ENCODE measurements around the gene COX4I2.
A peak's percentile ranks its signal among the peaks of the same experiment; 100 is the strongest.
"Not testable (repeated sequence)": the region's sequence is repeated elsewhere in the genome, so short reads cannot be mapped to it uniquely, and the experiment has no call there.

Gene COX4I2

DNA sequence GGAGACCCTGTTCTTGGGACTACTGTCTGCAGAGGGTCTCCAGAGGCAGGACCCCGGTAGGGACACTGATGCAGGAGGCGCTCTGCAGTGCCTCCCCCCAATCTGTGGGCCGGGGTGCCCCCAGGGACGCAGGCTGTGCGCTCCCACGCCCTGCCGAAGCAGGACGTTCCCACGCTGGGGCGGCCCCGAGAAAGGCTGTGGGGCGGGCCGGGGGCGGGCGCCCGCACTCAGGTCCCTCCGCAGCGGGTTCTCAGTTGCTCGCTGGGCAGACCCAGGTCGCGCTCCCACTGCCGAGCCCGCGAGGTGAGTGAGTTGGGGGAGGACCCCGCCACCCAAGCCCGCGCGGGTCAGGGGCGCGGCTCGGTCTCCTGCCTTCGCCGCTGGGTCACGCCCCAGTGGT, at the start of gene COX4I2:
Gene COX4I2, plus strand, starts transcription at position 253 of the 400 bp plus-strand sequence. CDS start 1,106 bp downstream, outside the sequence.
- DNase-seq: no peak

DNA sequence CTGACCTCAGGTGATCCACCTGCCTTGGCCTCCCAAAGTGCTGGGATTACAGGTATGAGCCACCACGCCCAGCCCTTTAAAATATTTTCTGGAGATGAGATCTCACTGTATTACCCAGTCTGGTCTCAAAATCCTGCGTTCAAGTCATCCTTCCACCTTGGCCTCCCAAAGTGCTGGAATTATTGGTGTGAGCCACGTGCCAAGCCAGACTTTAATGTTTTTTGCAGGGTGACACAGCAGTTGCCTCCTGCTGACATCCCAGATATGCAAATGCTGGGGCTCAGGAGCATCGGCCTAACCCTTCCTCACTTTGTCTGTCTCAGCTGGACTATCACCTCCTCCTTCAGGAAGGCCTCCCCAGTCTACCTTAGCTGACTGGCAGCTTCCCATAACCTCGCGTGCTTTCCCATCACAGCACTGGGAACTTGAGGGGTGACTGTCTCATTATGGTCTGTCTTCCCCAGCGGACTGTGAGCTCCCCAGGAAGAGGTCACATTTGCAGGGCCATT, 46.9 kb upstream of the COX4I2 start:
- no peak for DNase-seq

DNA sequence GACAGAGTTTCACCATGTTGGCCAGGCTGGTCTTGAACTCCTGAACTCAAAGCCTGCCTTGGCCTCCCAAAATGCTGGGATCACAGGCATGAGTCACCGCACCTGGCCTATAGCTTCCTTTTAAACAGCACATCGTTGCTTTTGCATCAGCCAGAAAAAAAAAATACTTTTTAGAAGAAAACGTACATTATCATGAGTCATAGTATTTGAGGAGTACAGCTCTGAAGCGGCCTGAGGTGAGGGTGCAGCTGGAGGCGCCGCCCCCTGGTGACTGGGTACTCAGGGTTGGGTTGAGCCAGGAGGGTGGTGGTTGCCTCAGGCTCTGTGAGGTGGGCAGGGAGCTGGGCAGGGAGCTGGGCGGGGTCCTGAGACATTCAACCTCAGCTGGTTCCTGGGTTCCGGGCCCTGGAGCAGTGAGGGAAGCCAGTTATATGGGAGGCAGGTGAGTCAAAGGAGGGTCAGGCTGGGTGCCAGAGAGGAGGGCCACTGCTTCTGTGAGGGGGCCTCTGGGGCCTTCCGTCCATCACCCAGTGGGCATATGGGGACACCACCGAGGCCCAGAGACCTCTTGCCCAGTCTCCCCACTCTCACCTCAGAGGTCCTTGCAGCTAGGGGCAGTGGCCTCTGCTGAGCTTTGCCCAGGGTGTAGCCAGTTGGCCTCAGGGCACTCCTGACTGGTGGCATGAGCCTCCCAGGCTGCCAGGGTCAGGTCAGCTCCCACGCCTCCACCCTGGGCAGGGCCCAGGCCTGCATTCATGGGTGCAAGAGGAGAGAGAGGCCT, 44.3 kb upstream of the COX4I2 start:
- no peak for DNase-seq

DNA sequence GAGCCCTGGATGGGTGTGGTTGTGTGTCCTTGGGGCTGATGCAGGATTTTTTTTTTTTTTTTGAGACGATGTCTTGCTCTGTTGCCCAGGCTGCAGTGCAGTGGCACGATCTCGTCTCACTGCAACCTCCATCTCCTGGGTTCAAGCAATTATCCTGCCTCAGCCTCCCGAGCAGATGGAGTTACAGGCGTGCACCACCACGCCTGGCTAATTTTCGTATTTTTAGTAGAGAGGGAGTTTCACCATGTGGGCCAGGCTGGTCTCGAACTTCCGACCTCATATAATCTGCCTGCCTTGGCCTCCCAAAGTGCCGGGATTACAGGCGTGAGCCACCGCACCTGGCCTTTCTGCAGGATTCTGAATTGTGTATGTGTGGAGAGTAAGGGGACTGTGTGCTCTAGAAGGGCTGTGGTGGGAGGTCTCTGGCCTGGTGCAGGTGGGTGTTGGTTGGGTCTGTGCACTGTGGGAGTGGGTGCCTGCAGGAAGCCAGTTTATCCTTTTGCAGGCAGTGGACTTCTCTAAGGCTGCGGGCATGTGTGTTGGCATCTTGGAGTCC, 43.6 kb upstream of the COX4I2 start:
- DNase-seq: no peak

DNA sequence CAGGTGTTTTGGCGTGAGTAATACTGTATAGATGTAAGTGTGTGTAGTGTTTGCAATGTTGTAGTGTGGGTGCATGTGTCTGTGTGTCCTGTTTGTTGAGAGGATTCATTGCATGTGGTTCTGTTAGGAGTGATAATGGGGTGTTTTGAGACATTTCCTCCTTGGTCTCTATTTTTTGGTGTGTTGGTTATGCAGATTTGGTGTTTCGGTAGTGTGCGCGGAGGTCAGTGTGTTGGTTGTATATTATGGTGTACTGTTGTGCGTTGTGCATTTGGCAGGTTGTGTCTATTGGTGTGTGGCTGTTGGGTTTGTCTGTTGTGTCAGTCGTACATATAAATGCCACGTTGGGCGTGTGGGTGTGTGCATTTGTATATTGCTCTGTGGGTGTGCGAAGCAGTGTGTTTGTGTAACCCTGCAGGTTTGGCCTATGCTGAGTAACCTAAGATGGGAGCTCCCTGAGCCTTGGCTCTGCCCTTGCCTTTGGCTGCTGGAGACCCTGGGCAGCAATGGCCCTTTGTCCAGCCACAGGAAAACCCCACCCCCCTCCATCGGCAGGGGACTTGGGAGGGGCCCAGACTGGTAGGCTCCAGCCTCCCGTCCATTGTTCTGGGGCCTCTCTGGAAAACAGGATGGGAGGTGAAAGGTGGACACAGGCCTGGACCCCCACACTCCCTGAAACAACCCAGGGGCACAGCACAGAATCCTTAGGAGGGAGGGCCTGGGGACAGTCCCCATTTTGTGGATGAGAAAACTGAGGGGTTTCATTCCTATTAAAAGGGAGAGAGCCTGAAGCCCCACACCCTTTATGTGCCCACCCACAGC, 42.9 kb upstream of the COX4I2 start:
- no peak for DNase-seq

DNA sequence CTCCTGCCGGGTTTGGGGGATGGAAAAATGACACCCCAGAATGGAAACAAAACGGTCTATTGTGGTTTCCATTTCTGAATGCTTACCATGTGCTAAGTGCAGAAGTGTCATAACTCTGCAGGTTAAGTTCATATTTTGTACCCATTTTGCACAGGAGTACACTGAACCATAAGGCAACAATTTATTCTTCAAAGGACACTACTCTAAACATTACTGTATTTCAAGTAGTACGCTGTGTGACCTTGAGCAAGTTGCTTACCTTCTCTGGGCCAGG, 42.4 kb upstream of the COX4I2 start:
- DNase-seq: no peak

DNA sequence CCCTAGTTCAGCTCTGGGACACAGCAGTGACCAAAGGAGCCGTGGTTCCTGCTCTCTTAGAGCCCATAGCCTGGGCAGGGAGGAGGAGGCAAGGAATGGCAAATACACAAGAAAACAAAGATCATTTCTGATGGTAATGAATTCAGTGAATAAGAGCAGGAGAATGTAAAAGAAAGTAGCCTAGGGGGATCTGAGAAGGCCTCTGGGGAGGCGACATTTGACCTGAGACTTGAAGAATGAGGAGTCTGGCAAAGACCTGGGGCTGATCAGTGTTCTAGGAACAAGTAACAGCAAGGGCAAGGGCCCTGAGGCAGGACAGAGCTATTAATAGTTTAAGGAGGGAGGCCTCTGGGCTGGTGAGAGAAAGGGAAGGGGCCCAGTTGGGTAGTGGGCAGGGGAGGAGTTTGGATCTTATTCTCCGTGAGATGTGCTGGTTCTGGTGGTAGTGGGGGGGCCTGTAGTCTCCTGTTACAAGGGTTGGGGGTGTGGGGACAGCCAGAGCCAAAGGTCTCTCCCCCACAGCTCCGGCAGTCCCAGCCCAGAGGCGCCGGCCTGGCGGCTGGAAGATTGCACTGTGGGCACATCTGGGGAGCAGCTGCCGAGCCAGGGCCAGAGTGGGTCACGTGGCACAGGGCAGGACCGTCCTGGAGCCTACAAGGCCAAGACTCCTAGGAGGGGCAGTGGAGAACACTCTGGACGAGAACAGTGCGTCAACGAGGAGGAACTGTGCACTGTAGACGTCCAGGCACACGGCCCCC, 41.9 kb upstream of the COX4I2 start:
- no peak for DNase-seq

DNA sequence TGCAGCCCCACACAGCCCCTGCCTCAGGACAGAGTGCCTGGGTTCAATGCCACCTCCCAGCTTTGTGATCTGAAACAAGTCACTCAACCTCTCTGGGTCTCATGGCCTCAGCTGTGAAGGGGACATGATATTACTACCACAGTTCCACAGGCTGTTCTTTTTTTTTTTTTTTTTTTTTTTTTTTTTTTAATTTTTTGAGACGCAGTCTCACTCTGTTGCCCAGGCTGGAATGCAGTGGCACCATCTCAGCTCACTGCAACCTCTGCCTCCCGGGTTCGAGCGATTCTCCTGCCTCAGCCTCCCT, 41.3 kb upstream of the COX4I2 start:
- DNase-seq: not testable (repeated sequence)

DNA sequence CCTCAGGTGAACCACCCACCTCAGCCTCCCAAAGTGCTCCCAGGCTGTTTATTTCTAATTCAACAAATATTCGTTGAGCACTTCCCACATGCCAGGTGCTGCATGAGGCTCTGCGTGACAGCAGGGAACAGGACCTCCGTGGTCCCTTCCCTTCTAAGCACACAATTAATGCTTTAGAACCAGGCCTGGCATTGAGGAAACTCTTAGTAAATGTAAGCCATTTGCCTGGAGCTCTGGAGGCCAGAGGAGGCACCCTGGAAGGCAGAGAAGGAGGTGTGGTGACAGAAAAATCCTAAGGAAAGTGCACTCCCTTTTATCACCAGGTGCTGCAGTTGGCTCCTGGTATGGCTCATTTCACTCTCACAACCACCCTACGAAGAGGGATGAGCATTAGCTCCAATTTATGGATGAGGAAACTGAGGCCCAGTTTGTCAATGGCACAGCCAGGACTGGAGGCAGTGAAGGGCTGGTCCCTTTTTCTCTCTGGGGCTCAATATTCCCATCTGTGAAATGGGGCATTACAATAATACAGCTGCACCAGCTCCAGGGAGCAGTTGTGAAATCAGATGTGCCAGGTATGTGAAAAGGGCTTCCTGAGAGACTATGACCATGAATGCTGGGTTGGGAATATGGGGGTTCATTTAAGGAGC, 40.8 kb upstream of the COX4I2 start:
- DNase-seq: no peak

DNA sequence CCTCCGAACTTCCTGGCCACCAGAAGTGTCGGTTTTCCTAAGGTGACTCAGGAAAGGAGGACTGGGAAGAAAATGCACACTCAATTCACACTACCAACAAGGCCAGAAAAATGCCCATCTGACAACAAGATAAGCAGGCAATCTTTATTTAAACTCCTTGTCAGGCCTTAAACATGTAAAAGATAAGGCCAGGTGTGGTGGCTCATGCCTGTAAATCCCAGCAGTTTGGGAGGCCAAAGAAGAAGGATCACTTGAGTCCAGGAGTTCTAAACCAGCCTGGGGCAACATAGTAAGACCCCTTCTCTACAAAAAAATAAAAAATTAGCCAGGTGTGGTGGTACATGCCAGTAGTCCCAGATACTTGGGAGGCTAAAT, 40.2 kb upstream of the COX4I2 start:
- no peak for DNase-seq

DNA sequence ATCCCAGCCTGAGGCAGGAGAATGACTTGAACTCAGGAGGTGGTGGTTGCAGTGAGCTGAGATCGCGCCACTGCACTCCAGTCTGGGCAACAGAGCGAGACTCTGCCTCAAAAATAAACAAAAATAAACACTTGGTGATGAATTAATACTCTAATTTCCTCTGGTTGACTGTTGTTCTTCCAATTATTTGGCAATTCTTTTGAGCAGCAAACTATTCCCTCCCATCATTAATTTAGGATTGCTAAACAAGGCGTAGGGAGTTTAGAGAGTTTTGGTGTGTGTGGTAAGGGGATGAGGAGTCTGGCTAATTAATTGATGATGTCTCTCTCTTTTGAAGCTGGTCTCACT, 35.3 kb upstream of the COX4I2 start:
- no peak for DNase-seq

DNA sequence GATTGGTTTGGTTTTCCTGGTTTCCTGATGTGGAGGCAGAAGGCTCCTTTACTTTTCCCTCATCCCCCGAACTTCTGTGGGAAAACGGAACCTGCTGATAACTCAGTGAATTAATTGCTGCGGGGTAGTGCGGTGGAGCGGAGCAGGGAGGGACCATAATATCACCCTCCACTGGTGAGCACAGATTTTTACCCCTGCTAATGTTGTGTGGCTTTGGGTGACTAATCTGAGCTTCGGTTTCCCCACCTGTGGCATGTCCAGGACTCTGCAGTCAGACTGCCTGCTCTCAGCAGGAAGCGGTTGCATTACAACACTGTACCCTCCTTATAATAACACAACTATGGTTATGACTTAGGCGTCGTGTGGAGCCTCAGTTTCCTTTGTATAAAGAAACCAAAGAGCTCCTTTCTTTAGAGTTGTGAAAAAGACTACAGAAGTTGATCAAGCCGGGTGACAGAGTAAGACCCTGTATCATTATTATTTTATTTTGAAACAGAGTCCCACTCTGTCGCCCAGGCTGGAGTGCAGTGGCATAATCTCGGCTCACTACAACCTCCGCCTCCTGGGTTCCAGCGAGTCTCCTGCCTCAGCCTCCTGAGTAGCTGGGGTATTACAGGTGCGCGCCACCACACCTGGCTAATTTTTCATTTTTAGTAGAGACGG, 34.8 kb upstream of the COX4I2 start:
- DNase-seq: no peak

DNA sequence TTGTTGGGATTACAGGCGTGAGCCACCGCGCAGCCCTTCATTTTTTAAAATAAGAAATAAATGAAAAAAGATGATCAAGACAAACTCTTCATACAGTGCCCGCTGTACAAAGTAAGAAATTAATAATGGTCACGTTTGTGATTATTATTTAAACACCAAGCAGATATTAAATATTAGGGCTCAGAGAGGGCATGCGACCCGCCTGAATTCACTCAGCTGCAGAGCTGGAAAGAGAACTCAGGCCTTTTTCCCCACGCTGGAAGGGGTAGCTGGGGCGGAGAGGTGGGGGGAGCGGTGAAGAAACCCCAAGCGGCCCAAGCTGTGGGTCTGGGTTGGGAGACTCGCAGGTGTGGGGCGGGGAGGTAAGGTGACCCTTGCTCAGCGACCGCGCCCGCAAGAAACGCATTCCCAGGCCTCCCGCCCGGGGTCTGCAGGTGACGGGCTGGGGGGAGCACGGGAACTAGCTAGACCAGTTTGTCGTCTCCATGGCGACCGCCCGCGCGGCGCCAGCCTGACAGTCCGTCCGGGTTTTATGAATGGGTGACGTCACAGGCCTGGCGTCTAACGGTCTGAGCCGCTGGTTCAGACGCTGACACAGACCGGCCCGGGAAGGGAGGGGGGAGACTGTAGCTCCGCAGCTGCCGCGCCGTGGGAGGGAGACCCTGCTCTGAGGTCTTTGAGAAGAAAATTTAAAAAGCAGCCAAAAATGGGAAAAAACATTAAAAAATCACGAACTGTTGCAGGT, 33.7 kb upstream of the COX4I2 start:
- peak; percentile 86 for DNase-seq

DNA sequence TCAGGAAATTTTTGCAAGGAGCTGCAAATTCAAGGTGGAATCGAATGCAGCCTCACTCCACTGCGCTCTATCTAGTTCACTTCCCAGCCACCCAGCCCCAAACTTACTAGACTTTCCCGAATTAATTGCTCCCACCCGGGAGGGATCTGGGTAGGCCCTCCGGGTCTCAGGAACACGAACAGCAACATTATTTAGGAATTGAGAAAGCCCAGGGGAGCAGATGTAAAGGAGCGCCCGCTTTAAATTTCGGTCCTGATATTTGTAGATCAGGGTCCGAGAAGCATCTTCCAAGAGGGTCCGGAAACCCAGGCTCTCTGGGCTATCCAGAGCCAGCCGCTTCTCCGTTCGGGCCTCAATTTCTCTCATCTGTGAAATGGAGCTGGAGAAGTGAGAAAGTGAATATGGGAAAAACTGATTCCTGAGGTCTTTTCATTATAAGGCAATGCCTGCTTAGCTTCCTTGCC, 33.1 kb upstream of the COX4I2 start:
- DNase-seq: no peak

DNA sequence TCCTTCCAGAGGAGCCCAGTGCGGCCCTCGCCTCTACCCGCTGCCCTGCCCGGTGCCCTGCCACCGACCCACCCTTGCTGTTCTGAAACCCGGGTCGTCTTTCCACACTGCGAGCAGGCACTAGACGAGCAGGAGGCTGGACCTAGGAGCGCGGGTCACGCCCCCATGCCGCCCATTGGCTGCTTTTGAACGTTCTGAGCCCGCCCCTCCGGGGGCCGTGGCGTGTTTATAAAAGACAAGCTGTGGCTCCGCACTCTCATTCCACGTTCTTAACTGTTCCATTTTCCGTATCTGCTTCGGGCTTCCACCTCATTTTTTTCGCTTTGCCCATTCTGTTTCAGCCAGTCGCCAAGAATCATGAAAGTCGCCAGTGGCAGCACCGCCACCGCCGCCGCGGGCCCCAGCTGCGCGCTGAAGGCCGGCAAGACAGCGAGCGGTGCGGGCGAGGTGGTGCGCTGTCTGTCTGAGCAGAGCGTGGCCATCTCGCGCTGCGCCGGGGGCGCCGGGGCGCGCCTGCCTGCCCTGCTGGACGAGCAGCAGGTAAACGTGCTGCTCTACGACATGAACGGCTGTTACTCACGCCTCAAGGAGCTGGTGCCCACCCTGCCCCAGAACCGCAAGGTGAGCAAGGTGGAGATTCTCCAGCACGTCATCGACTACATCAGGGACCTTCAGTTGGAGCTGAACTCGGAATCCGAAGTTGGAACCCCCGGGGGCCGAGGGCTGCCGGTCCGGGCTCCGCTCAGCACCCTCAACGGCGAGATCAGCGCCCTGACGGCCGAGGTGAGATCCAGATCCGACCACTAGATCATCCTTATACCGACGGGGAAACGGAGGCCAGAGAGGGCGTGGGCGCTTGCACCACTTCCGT, 32.4 kb upstream of the COX4I2 start, which contains the start of gene ID1:
Gene ID1, plus strand, starts transcription at position 259 of the 871 bp plus-strand sequence. Its CDS starts 99 bp downstream, at position 358.
- DNase-seq: peak; percentile 92

DNA sequence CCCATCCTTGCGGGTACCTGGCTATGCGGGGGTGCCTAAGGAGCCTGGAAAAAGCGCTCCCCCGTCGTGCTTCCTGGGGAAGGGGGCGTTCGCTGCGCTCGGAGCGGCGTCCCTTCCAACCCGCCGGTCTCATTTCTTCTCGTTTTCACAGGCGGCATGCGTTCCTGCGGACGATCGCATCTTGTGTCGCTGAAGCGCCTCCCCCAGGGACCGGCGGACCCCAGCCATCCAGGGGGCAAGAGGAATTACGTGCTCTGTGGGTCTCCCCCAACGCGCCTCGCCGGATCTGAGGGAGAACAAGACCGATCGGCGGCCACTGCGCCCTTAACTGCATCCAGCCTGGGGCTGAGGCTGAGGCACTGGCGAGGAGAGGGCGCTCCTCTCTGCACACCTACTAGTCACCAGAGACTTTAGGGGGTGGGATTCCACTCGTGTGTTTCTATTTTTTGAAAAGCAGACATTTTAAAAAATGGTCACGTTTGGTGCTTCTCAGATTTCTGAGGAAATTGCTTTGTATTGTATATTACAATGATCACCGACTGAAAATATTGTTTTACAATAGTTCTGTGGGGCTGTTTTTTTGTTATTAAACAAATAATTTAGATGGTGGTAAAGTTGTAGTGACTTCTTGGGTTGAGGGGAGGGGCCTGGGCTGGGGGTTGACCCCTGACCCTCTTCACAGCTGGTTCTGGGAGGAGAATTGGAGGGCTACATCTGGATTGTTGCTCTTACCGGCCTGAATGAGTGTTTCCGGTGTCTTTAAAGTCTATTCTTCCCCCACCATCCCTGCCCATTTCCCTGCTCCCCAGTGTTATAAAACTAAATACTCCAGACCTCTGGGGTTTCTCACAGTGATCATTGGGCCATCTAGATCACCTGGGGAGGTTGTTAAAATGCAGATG, 31.6 kb upstream of the COX4I2 start:
- no peak for DNase-seq

DNA sequence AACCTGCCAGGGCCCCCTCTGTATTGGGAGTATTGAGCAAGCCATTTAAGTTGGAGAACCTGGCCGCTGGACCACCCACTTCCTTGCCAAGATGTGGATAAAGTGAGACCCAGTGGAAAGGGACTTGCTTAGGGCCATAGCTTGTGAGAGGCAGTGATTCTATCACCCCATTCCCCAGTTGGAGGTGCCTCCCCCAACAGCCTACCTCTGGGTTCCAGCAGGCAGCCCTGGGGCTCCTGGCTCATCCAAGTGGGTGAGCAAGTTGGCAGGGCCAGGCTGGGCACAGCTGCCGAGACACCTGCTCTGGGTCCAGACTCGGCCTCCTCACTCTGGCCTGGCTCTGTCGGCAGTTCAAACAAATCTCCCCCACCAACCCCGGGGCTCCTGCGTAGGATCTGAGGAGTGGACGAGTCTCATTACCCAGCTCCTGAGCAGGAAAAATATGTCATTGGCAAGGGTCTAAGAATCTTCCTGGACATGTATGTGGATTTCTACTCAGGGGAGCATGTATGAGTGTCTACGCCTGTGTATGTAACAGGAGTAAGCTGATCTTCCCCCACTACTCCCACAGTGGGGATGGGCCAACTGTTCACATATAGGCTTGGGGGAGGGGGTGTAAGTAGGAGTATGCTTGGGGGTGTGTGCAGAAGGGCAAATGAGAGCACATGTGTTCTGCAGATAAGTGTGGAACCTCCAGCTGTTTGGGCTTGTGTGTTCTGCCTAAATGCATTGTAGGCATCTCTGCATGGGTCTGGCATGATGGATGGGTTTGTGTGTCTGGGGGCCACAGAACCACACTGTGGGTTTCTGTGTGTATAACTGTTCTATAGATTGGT, 30.7 kb upstream of the COX4I2 start:
- no peak for DNase-seq

DNA sequence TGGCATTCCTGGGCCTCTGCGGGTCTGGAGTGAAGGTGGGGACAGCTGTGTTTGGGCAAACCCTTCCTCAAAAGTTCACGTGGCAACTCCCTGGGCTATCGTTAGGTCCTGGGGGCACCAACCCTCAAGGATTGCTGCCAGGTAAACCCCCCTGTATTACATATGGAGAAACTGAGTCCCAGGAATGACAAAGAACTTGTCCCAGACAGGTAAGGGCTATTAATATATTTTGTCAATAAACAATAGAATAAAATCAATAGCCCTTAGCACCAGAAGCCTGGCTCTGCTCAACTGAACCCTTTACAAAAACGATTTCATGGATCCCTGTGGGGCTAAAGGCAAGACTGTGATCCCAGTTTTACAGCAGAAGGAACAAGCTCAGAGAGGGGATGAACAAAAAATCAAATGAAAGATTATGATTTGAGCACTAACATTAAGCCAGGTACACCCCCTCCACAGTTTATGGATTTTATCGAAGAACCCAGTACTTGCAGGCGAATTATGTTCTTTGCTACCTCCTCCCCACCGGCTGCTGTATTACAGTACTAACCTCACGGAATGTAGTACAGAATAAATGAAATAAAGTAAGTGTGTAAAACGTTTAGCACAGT, 30.0 kb upstream of the COX4I2 start:
- no peak for DNase-seq

All from inflammatory macrophage treated with lipopolysaccharide for 4 hours (primary cell).